Measurements from ENCODE around the gene RECQL5.

GRCh38 chr17:75664099-75664549, 2.8 kb downstream of the RECQL5 start:
- TF ChIP-seq CTCF (IDR thresholded peaks at IDR 0.05; ENCODE audit: low read depth, low read length) (no peak), EZH2phosphoT487 (IDR thresholded peaks at IDR 0.05; ENCODE audit: low read depth) (no peak; the same call in 1 of the 2 replicates)
